ENCODE results near the gene HNRNPH1.

DNA sequence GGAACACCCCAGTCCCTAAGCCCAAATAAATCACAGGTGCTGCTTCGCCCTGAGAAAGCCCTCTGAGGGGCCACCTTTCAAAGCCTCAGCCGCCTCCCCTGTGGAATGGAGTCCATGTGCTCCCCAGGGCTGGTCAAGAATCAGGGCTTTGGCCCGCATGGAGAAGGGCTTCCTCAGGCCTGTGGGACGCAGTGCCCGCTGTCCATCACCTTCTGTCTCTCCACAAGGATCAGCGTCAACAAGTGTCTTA, 16.6 kb downstream of the HNRNPH1 start:
- TF ChIP-seq, protein P1, sequence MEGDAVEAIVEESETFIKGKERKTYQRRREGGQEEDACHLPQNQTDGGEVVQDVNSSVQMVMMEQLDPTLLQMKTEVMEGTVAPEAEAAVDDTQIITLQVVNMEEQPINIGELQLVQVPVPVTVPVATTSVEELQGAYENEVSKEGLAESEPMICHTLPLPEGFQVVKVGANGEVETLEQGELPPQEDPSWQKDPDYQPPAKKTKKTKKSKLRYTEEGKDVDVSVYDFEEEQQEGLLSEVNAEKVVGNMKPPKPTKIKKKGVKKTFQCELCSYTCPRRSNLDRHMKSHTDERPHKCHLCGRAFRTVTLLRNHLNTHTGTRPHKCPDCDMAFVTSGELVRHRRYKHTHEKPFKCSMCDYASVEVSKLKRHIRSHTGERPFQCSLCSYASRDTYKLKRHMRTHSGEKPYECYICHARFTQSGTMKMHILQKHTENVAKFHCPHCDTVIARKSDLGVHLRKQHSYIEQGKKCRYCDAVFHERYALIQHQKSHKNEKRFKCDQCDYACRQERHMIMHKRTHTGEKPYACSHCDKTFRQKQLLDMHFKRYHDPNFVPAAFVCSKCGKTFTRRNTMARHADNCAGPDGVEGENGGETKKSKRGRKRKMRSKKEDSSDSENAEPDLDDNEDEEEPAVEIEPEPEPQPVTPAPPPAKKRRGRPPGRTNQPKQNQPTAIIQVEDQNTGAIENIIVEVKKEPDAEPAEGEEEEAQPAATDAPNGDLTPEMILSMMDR (IDR thresholded peaks at IDR 0.05), result no peak
- TF ChIP-seq POLR2A (IDR thresholded peaks at IDR 0.05), result no peak
